ENCODE data around the gene SAPCD1. TPM values are rescaled to one million over a fixed set of nuclear protein-coding genes. Genes with fewer than 3 reads are reported as not detected.
A peak's percentile ranks its signal among the peaks of the same experiment; 100 is the strongest.

The SAPCD1 gene
- total and polyA plus RNA-seq, 2 donors (not counting 1 experiment from before 2014, with no cell fraction given): 12.9 TPM

GRCh38 chr6:31736021-31736767 is 26.3 kb upstream of the SAPCD1 start, which contains the start of gene CLIC1:
Gene CLIC1, minus strand, starts transcription at chr6:31736530. Its CDS starts 230 bp downstream, at chr6:31736300.
- H3K27ac Mint-ChIP-seq: peak within 1 kb of the TSS; percentile 91
- intact Hi-C loops (cut with micrococcal nuclease): loop anchor here (5.0 to 10.0 kb wide), 5 partner anchors 69 to 459 kb away; partner anchors contain the start of genes CSNK2B, DDX39B, DXO and EHMT2
- ChIA-PET POLR2A (interaction anchor here (0.6 to 3.1 kb wide), 8 partner anchors 9 to 1024 kb away, joined by 3 to 16 read pairs (median 6); partner anchors contain the start of genes ABHD16A, BAG6, CSNK2B and HSPA1A), CTCF (interaction anchor here (6.1 to 7.8 kb wide), 4 partner anchors 7 to 94 kb away, joined by 34 to 90 read pairs (median 48); partner anchors contain the start of gene DDAH2)
- ATAC-seq (ENCODE audit: low read depth) (peak; percentile 43), DNase-seq (peak; percentile 84)
- Histone ChIP-seq H3K27ac (ENCODE audit: low read length in 2 of 2) (peak within 1 kb of the TSS; percentile 81 to 96), H3K4me2 (replicated peaks; ENCODE audit: low read depth, low read length, poor library complexity, severe bottlenecking) (peak within 1 kb of the TSS; percentile 82), H3K4me3 (ENCODE audit: control extremely low read depth in 1 of 5, extremely low read depth in 1 of 5, insufficient read depth in 1 of 5, low read depth in 2 of 5, low read length in 4 of 5) (peak within 1 kb of the TSS; percentile 73 to 99 (median 87)), H2AFZ (ENCODE audit: insufficient read depth, low read depth, low read length, poor library complexity, severe bottlenecking) (peak within 1 kb of the TSS; percentile 63), H3K36me3 (replicated peaks in 1 of 2; ENCODE audit: control extremely low read depth in 1 of 2, control insufficient read depth in 1 of 2, extremely low read depth in 1 of 2, insufficient read depth in 2 of 2, low read length in 1 of 2) (peaks cover 4 to 31% of the 10 kb centered on the region in 2 experiments), H3K9me3 (ENCODE audit: control extremely low read depth in 1 of 3, control insufficient read depth in 2 of 3, insufficient read depth in 1 of 3, low read length in 2 of 3) (no peaks in the 10 kb centered on the region), H3K9ac (ENCODE audit: low read length) (peak within 1 kb of the TSS; percentile 91), H3K4me1 (ENCODE audit: control insufficient read depth in 2 of 2, insufficient read depth in 2 of 2, low read length in 2 of 2) (peaks cover 53 to 57% of the 10 kb centered on the region in 2 donors), H4K20me1 (ENCODE audit: control insufficient read depth, insufficient read depth, low read length, poor library complexity, severe bottlenecking) (peaks cover 7% of the 10 kb centered on the region), H3K27me3 (replicated peaks in 1 of 4; ENCODE audit: control extremely low read depth in 1 of 4, control insufficient read depth in 3 of 4, insufficient read depth in 4 of 4, low read length in 3 of 4) (no peaks in the 10 kb centered on the region), H3K79me2 (ENCODE audit: control insufficient read depth, insufficient read depth, low read length) (peaks cover 54% of the 10 kb centered on the region)
- peaks cover 83% of the 10 kb centered on the region for H3K4me1 Mint-ChIP-seq
- H3K4me3 Mint-ChIP-seq: peak within 1 kb of the TSS; percentile 100
- H3K9me3 Mint-ChIP-seq (ENCODE audit: insufficient read depth): no peaks in the 10 kb centered on the region
- WGBS (ENCODE audit: insufficient coverage): 0% methylated on average over 11 of the region's 24 CpGs
- TF ChIP-seq EZH2 (IDR thresholded peaks at IDR 0.05; ENCODE audit: borderline replicate concordance, insufficient read depth, low read depth, low read length, poor library complexity, severe bottlenecking): no peak
- no peak for TF ChIP-seq CTCF (IDR thresholded peaks at IDR 0.05)
- no peaks in the 10 kb centered on the region for H3K27me3 Mint-ChIP-seq

Data from B cell (primary cell).